ENCODE data around the gene DCAF6.
"Not testable (repeated sequence)": the region's sequence is repeated elsewhere in the genome, so short reads cannot be mapped to it uniquely, and the experiment has no call there.

Gene DCAF6

DNA sequence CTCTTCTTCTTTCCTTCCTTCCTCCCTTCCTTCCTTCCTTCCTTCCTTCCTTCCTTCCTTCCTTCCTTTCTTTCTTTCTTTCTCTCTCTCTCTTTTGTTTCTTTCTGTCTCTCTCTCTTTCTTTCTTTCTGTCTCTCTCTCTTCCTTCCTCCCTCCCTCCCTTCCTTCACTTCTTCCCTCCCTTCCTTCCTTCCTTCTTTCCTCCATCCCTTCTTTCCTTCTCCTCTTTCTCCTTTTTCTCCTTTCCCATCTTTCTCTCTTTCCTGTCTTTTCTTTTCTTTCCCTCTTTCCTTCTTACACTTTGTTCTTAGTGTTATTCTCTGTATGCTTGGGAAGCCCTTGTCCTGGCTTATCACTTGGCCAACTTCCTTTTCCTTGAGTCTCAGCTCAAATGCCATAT, 72.8 kb downstream of the DCAF6 start:
- DNase-seq (ENCODE audit: low spot score), result no peak

GRCh38 chr1:168019407-168019806, 82.9 kb downstream of the DCAF6 start:
- peak; percentile 9 for DNase-seq (ENCODE audit: low spot score)

GRCh38 chr1:168031198-168031597, 94.7 kb downstream of the DCAF6 start:
- DNase-seq (ENCODE audit: low spot score), result no peak

GRCh38 chr1:168031627-168032026, 95.1 kb downstream of the DCAF6 start:
- no peak for DNase-seq (ENCODE audit: low spot score)

DNA sequence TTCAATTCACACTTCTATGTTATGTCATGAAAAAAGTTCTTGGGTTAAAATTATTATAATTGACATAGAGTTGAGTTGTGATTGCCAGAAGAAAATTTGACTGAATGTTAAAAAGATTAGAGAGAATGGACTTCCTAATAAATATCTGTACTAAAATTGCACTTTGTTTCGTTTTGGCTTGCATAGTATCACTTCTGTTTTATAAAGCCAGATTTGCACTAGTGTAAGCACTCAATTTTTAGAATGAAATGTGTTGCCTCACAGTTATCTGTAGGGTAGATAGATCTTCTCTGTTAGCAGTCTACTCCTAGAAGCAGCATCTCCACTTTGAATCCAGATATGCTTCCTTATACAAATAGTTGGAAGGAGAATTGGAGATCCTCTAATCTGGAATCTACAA, 95.5 kb downstream of the DCAF6 start:
- DNase-seq (ENCODE audit: low spot score), result no peak

DNA sequence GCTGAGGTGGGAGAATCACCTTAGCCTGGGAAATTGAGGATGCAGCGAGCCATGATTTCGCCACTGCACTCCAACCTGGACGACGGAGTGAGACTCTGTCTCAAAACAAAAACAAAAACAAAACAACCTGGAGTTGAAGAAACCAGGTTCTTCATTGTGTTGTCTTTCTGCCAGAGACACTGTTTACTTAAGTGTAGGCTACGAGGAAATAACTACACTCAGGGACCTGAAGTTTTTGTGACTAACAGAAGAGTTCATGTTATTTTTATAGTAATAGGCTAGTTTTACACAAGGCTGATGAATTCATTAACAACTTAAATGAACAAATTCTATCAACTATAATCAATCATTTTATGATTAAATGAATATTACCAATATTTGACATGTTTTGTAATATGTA, 98.9 kb downstream of the DCAF6 start:
- DNase-seq (ENCODE audit: low spot score), result no peak

DNA sequence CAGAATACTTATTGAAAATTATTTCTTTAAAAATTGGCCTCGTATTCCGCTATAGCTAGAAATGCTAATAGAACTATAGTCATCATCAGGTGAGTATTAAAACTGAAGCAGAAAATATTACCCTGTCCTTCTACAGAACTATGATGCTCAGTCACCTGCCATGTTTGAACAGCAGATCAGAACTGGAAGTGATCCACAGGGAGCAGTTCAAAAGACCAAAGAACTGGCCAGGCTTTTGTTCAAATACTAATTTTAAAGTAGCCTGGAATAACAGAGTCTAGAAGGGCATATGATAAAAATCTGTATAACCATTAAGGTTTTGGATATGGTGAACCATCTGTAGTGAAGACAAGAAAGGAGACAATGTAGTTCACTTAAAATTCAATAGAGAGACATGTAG, 105.9 kb downstream of the DCAF6 start:
- no peak for DNase-seq (ENCODE audit: low spot score)

DNA sequence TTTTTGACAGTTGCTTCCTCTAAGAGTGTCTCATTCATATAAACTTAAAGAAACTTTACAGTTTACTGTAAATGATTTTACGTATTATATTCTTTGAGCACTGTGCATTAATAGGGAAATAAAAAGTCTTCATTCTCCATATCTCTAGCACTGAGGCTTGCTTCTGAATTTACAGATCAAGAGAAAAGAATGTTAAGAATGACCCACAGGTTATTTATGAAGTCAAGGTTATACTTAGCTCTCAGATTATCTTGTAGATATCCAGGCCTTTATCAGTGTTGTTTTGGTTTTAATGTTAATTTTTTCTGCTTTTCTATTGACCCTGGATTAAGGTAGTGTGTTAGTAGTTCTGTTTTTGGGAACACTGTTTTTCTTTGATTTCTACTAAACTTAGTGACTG, 108.8 kb downstream of the DCAF6 start:
- no peak for DNase-seq (ENCODE audit: low spot score)

DNA sequence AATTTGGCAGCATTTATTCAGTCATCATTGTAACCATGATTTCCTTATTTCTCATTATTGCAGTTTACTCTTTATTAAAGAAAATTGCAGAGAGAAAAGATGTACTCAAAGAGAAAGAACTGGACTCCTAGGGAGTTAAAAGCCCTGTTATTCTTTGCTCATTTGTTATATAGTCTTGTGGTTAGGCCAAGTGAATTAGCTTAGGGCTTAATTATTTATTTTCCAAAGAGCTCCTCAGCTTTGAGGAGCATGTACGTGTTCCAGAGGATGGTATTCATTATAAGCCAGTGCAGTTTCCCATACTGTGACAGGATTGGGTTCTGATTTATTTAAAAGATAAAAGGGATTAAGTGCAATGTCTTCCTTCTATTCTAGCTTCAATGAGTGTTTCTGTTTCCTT, 113.8 kb downstream of the DCAF6 start:
- no peak for DNase-seq (ENCODE audit: low spot score)

DNA sequence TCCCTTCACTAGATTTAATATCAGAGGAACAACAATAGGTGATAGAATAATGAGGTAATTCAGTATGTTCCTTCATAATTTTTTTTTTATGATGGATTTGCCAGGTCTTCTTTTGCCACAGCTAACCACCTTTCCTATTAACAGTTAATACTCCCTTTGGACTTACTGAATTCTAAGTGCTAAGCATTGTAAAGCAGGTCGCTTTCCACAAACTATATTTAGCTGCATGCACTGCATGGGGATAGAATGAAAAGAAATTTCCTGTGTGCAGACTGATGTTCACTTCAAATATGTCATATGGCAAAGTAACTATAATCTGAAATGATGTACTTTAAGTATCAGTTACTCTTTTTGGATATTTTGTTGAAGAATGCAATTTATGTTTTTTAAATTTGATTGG, 114.4 kb downstream of the DCAF6 start:
- no peak for DNase-seq (ENCODE audit: low spot score)

DNA sequence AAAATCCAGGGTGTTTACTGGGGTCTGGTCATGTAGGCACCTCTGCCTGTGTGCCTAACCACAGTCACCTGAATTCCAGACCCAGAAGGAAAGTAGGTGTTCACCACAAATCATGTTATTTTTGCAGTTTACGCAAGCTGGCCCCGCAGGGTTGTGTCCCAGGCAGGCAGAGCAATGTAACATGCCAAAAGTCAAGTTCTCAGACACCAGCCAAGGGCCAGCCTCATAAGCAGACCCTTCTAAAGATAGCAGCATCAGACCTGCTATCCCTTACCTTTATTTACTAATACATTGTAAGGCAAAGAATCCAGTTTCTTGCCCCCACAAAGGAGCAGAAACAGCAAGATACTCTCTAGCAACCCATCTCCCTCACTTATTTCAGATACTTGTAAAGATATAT, 117.2 kb downstream of the DCAF6 start:
- DNase-seq (ENCODE audit: low spot score), result no peak

- no peak for DNase-seq (ENCODE audit: low spot score)
Measured at GRCh38 chr1:168054117-168054516, 117.6 kb downstream of the DCAF6 start.

DNA sequence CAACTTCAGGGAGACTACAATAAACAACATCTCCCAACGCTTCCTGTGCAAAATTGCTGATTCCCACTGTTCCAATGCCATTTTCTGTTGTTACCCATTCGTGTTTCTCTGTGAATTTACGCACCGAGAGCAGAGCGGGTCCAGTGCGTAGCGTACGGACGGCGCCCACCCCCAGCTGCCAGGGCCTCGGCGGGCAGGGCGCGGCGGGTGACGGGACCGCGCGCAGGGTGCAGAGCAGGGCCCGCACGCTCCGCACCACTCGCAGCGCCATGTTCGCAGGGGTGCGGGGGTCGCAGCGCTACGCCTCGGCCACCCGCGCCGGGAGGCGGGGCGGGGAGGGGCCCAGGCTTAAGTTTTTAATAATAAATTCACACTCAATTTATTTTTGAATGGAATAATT, 119.7 kb downstream of the DCAF6 start:
- DNase-seq (ENCODE audit: low spot score), result not testable (repeated sequence)

GRCh38 chr1:168057355-168057754, 120.9 kb downstream of the DCAF6 start:
- DNase-seq (ENCODE audit: low spot score), result no peak

GRCh38 chr1:168057921-168058320, 121.4 kb downstream of the DCAF6 start:
- no peak for DNase-seq (ENCODE audit: low spot score)

DNA sequence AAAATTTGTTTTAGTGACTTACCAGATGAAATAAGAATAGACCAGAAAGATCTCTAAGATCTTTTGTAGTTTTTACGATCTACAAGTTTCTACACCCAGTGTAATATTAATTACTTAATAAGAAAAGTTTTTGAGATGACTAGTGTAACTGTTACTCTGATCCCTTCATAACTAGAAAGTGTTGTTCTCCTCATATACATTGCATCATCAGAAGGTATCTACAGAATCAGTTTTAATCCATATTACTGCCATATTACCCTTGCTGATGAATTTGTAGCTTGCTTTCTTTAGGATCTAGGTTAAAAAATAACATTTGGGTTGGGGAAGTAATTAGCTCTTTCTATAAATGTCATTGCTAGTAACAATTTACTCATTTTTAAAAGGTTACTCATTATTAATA, 127.7 kb downstream of the DCAF6 start:
- DNase-seq (ENCODE audit: low spot score), result no peak

- no peak for DNase-seq (ENCODE audit: low spot score)
Measured at GRCh38 chr1:168065506-168065905, 129.0 kb downstream of the DCAF6 start.

GRCh38 chr1:168069384-168069783, 132.9 kb downstream of the DCAF6 start:
- DNase-seq (ENCODE audit: low spot score), result no peak

DNA sequence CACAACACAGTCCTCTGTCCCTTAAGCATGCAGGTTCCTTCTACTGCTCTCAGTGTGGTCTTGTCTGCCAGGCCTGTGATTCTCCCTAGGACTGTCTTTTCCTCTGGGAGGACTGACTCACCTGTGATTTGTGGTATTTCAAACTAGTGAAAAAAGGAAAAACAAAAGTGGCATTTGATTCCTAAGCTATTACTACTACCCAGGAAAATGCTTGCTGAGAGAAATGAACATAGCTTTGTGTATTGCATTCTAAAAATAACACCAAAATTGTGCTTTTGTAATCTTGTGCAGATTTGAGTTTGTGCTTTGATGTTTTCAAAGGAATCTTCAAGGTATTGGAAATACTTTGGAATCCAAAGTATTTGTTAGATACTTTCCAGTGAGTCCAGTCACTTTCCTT, 143.3 kb downstream of the DCAF6 start:
- peak; percentile 52 for DNase-seq (ENCODE audit: low spot score)

GRCh38 chr1:168081373-168082007, 145.0 kb downstream of the DCAF6 start:
- peak; percentile 88 for DNase-seq (ENCODE audit: low spot score)

- peak; percentile 88 for DNase-seq (ENCODE audit: low spot score)
Measured at GRCh38 chr1:168082008-168082876, 145.8 kb downstream of the DCAF6 start.

GRCh38 chr1:168083456-168084325, 147.2 kb downstream of the DCAF6 start:
- no peak for DNase-seq (ENCODE audit: low spot score)
